Stimulated activated CD8-positive, alpha-beta memory T cell treated with anti-CD3 and anti-CD28 coated beads, Interleukin-12 subunit alpha, Interleukin-12 subunit beta, amount 100 ng/mL, for 4 hours (primary cell): ENCODE results near the gene HTR7.
"Not testable (repeated sequence)": the region's sequence is repeated elsewhere in the genome, so short reads cannot be mapped to it uniquely, and the experiment has no call there.

Experiments used
- DNase-seq: peaks from one replicate; pipeline ENCODE4 v3.0.0-alpha.2; 2020; ENCODE audit warnings: low read depth

The HTR7 gene

DNA sequence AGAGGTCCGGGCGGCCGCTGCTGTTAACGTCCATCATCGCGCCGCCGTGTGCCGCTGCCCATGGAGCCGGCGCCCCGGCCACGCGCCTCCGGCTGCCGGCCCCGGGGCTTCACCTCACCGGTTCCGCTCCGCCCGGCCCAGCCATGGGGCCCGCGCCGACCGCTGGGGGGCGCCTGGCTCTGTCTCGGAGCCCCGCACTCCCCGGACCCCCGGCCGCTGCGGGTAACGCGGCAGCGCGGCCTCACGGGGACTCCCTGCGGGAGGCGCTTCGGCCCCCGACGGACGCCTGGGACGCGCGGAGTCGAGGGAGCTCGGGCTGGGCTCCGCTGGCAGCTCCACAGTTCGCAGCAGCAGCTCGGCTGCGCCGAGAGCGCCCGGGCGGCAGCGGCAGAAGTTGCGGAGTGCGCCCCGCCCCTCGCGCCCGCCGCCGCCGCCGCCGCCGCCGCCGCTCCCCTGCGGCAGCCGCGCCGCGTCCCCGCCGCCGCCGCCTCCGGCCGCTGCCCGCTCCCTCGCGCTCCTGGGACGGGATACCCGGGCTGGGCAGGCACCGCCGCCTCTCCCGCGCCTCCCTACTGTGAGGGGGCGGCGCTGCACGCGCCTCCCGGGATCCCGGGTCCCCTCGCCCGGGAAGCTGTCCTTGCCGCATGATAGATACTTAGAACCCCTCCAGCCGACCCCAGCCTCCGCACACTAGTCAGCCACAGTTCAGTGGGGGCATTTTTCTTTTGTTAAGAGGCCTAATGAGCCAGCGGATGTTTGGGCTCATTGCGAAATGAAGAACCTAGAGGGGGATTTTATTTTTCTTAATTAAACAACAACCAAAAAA lies at the start of gene HTR7:
Gene HTR7, minus strand, starts transcription at position 405 of the 826 bp plus-strand sequence. Its CDS starts 368 bp downstream, at position 37.
- peak; percentile 50 for DNase-seq

DNA sequence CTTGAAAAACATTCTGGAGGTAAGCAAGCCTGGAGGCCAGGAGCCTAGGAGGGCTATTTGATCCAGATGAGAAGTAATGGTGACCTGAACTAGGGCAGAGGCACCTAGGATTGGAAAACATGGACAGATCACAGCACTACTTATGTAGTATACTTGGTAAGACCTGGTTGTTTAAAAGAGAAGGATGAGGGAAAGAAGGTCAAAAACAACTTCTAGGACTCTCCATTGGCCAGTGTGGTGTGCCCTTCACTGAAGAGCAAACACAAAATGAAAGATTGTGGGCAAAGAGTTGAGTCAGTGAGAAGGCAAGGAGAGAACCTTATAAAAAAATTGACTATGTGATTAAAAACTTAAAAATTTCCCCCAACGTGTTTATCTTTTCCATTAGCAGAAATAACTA lies 48.8 kb upstream of the HTR7 start:
- no peak for DNase-seq

DNA sequence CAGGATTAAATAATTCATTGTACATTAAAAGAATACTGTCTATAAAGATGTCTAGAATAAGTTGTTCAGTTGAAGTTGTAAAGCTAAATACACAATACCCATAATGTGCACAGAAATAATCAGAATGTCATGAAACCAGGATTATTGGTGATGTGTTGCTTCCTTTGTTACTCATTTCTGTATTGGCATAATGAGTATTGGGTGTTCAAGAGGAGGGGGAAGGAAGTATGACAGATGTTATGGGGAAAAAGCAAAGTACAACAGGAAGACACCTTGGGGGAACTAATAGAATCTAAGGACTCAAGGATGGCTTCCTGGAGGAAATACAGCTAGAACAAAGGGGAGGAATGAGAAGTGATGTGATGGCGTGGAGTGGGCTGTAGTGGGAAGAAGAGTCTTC lies 48.1 kb upstream of the HTR7 start:
- DNase-seq = no peak

DNA sequence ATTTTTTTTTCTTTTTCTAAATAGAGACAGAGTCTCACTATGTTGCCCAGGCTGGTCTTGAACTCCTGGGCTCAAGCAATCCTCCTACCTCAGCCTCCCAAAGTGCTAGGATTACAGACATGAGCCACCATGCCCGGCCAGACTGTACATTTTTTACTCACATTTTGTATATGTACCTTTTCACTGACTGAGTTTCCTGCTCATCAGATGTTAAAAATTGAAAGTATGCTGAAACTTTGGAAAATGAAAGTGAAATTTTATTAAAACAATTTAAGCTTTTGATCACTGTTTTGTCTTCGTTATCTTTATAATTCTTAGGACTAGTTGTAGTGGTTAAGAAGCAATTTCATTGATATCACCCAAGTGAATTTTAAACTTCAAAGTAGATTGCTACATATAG lies 39.1 kb upstream of the HTR7 start:
- DNase-seq = not testable (repeated sequence)

DNA sequence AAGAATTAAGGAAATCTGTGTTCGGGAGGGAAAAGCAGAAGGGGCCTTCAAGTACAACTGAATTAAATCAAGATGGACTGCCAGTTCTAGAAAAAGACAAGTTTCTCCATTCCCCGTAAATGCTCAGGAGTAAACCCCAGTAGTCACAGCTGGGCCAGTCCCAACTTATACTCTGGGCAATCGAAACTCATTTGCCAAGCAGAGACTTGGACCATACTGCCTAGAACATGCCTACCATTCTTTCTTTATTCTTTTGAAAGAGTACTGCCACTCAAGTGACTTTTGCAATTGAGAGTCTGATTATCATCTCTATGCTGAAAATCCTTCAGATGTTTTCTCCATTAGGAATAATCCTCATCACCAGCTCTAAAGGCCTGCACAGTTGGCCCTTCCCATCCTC lies 35.4 kb upstream of the HTR7 start:
- no peak for DNase-seq

DNA sequence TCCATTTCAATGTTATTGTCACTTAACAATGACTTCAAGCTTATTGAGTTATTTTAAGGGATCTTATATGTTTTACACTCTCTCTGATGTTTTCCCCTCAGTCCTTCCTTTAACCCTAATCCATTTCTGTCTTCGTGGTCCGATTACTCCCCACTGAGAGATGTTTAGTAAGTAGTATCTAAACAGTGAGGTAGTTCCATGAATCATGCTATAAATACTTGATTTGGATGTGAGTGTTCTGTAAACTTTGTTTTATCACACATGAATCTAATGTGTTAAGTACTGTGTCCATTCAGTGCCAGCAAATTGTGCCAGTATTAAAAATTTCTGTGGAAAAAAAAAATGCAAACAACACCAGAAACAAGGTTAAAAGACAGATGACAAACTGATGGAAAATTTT lies 32.5 kb upstream of the HTR7 start:
- DNase-seq = no peak

DNA sequence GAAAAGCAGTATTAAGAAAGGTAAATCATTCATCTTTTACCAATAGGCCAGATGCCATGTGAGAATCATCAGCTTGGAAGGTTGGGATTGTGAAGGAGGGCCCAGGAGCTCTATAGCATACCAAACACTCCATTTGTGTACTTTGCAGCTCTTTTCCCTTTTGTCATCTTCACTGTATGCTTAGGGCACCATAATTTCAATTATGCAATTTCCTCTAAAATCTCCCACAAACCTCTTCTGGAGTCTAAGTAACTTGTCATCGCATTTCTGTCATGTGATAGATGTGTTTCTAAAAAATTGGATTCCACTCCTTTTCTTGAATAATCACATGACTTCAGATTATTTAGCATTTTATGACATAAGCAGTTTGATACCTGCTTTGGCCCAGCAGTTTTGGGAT lies 31.8 kb upstream of the HTR7 start:
- no peak for DNase-seq

DNA sequence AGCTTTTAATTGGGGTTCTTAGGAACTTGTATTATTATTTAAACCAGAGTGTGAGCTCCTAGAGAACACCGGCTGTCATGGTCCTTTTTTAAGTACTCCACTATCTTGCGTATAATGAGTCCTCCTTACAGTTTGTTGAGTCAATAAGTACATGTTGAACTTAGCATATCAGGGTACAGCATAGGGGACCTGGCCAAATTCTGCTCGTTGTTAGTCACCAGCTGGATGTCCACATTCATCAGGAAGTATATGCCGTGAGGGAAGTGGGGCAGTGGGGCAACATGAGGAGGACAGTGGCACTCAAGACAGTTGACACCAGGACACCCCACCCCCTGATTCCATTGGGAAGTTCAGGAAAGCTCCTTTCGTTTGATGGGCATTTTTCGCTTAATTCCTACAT lies 30.5 kb upstream of the HTR7 start:
- no peak for DNase-seq

DNA sequence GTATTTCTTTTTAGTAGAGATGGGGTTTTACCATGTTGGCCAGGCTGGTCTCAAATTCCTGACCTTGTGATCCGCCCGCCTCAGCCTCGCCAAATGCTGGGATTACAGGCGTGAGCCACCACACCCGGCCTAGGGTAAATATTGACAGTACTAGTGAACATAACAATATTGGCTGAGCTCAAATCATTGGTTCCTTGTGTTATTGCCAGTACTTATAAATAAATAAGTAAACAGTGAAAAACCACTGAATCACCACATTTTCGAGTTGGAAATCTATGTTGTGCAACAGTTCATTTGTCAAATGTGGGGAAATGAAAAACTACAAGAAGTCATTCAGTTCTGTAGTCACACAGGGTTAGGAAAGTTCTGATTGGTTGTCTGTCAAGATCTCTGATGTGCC lies 29.7 kb upstream of the HTR7 start:
- no peak for DNase-seq

DNA sequence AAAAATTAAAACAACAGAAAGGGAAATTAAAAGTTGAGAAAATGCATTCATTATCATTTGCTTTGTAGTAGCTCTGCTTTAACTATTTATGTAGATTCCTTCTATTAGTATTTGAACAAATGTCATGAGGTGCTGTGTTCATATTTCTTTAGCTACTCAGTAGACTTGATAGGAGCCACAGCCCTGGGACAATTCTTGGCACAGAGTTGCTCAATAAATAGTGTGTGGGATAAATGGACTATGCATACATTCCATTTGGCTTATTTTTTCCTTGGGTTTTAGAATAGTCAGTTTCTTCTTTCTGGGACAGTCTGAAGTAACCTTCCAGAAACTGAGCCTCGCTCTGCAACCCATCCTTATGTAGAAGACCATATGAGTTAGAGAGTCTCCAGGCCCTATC lies 27.3 kb upstream of the HTR7 start:
- DNase-seq = no peak

DNA sequence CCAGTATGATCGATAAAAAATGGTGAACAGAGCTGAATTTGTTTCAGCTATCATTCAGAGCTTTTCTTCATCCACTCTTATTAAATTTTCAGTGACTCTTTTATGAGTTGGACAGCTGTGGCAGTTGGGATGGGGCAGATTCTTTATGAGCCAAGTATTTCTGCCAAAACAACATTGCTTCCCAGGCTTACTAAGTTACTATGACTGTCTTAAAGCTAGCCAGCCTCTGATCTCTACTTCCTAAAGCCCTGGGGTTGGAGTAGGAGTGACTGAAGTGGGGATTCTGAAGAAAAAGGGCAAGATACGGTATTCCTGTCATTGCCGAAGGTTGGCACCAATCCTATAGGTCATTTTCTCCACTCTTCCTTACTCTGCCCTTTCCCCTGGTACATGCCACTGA lies 26.6 kb upstream of the HTR7 start:
- no peak for DNase-seq

DNA sequence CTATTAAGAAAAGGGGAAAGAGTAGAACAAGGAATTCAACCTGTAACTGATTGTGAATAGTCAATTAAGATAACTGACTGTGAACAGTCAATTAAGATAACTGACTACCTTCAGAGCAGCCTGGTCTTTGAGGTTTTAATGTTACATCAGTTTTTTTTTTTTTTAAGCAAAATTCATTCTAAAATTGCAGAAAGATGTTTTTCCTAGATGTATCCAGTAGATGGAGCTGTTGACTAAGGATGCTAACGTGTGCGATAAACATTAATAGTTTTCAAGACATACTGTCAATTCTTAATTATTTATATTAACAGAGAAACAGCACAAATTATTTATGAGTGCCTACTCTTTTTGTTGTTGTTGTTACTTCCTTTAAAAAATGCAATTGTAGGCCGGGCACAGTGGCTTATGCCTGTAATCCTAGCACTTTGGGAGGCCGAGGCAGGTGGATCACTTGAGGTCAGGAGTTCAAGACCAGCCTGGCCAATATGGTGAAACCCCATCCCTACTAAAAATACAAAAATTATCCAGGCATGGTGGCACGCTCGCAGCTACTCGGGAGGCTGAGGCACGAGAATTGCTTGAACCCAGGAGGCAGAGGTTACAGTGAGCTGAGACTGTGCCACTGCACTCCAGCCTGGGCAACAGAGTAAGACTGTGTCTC lies 22.4 kb upstream of the HTR7 start:
- DNase-seq = not testable (repeated sequence)

DNA sequence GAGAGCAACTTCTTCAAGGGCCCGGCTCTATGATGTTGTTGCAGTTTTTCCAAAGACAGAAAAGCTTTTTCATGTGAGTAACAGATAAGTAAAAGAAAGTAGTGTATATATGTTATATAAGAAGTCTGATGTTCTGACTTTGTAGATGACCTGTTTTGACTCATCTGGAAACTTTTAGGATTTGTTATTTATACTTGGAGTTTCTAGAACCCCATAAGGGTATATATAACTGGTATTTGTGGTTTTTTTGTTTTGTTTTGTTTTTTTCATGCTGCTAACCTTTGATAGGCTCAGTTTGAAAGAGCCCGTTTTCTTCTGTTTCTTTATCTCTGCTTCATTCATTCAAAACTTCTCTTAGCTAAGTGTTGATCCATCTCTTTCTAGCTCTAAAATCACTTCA lies 21.2 kb upstream of the HTR7 start:
- no peak for DNase-seq

DNA sequence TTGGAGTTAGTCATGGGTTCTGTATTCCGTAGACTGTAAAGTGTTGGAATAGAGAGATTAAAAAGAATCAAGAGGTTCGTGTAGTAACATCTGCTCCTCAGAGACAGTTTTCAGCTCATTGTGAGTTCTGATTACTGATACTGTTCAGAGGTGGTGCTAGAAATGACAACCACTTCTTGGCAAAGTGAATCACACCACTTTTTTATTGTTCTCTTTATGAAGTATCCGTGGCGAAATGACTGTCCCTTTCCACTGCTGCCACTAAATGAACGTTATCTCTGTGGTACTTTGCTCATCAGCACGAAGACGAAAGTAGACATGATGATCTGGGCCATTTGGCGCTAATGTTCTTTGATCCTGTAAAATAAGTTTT lies 14.8 kb upstream of the HTR7 start:
- no peak for DNase-seq

DNA sequence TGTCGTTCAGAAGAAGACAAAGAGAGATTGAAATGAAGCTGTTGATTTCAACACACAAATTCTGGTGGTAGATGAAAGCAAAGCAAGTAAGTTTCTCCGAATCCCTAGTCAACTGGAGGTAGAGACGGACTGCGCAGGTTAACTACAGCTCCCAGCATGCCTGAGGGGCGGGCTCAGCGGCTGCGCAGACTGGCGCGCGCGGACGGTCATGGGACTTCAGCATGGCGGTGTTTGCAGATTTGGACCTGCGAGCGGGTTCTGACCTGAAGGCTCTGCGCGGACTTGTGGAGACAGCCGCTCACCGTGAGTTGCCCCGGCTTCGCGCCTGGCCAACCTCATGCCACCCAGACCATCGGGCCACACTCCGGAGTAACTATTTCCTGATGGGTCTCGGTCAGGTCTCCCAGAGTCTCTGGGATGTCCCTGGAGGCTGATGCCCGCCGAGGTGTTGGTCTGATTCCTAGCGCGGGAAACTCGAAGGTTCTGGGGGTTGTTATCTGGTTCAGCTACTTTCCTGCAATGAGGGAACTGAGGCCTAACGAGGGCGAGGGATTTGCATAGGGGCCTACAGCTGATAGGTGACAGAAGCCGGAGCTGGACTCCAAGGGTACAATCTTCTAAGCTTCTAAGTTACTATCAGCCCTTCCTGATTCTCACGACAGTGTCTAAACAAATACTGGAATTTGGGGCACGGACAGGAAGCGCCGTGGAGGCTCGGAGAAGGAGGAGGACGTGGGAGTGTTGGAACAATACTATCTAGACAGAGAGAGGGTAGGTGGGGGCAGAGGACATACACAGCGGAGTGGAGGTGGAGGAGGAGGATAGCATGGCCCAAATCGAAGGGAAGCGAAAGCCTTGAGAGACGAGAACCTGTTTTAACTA lies 14.2 kb upstream of the HTR7 start, which contains the start of gene RPP30:
Gene RPP30, plus strand, starts transcription at position 209 of the 882 bp plus-strand sequence. Its CDS starts 13 bp downstream, at position 222.
- peak; percentile 64 for DNase-seq

DNA sequence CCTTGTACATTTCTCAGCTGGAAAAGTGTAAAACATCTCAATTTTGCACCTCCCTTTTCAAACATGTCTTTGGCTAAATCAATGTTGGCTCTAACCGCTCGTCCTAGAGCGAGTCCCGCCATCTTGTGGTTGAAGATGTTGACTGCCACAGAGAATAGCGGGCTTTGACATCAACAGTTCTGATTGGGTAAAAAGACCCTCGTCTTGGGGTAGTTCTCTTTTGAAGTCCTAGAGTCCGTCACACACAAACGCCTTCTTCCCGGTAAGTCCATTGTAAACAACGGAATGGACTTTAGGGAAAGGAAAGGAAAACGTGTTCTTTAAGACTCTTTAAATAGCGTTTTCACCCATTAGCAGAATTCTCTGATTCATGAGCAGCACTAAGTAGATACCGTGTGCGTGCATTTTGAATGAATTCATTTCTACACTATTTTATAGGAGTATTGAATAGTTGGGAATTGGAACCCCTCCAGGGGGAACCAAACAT lies 13.5 kb upstream of the HTR7 start:
- no peak for DNase-seq

DNA sequence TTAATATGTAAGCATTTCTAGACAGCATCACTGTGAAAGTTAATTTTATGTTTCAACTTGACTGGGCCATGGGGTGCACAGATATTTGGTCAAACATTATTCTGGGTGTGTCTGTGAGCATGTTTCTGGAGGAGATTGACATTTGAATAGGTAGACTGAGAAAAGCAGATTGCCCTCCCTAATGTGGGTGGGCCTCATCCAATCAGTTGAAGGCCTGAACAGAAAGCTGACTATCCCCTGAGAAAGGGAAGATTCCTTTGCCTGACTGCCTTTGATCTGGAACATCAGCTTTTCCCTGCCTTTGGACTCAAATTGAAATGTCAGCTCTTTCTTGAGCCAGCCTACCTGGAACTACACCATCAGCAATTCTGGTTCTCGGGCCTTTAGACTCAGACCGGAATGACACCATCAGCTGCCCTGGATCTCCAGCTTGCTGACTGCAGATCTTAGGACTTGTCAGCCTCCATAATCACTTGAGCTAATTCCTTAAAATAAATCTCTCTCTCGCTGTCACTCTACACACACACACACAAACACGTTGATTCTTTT lies 8.3 kb upstream of the HTR7 start:
- DNase-seq = no peak

DNA sequence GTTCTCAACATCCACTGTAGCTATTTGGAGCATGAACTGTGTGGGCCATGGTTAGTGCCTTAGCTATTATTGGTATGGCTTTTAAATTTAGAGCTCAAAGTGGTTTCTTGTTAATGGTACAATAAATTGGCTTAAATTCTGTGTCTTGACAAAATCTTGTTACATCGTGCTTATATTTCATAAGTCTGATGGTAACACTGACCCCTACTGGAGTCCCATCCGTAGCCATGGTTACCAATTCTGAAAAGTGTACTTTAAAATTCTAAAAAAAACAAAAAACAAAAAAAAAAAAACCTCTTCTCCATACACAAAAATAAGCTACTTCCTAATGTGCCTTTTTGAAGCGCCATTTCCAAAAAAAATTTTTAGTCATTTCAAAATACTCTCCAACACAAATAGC lies 7.6 kb upstream of the HTR7 start:
- no peak for DNase-seq

DNA sequence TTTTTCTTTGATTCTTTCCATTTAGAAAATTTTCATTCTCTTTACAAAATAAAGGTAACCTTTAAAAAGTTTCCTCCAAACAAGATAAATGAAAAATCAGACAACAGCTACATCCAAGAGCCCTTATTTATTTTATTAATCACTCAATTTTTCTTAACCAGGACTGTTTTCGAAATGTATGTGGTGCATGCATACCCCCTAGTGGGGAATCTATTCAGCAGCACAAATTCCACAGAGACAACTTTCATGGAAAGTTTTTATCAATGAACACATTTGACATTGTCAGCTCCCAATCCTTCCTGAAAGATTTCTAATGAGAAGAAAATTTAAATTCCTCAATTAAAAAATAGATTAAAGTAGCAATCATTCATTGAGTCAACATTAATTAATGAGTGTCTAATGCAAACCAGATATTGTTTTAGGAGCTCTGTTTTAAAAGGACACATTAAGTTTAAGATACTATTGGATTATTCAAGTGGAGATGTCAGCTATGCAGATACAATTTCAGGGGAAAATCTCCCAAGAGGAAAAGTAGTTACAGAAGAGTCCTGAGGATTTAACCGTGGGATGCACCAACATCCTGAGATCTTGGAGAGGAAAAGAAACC lies 5.2 kb upstream of the HTR7 start:
- DNase-seq = no peak

DNA sequence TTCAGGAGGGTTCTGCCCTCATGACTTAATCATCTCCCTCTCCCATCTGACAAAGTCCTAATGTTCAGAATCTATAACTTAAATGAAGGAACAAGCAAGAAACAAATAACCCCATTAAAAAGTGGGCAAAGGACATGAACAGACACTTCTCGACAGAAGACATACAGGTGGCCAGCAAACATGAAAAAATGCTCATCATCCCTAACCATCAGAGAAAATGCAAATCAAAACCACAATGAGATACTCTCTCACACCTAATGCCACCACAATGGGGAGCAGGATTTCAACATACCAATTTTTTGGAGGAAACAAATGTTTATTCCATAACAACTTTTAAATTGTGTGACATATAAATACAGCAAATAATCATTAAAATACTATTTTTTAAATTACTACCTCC lies 3.0 kb upstream of the HTR7 start:
- no peak for DNase-seq

DNA sequence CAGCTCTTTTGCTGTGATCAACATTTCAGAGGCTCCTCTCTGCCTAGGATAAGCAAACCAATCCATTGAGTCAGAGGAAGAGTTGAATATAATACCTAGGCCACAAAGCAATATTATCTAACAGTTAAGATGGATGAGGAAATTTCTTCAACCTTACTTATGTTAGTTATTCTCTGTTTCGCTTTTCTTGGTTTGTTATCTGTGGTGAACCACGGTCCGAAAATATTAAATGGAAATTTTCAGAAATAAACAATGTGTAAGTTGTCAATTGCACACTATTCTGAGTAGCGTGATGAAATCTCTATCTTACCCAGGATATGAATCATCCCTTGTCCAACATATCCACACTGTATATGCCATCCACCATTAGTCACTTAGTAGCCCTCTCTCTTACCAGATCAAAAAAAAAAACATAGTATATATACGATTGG lies 1.5 kb upstream of the HTR7 start:
- no peak for DNase-seq
